ENCODE data around the gene P4HTM. TPM values are rescaled to one million over a fixed set of nuclear protein-coding genes. Genes with fewer than 3 reads are reported as not detected.

The P4HTM gene
- total and polyA plus RNA-seq, 2 of the 8 experiments (the other 6 are each of a cell fraction or from before 2014, with no cell fraction given) = 19.1 to 25.4 TPM

- Histone ChIP-seq H3K14ac (ENCODE audit: insufficient read length) (no peak overlapping the region), H3K9ac (replicated peaks in 1 of 4; ENCODE audit: extremely low read depth in 1 of 4, low read depth in 3 of 4, low read length in 3 of 4) (no peak overlapping the region), H3K4me2 (ENCODE audit: insufficient read depth in 1 of 2, low read depth in 2 of 2, low read length in 2 of 2) (no peak overlapping the region), H4K20me1 (replicated peaks in 1 of 2; ENCODE audit: control insufficient read depth in 1 of 2, insufficient read depth in 2 of 2, low read length in 2 of 2) (peaks cover 3 to 11% of the 10 kb centered on the region in 2 experiments), H3K79me2 (ENCODE audit: control insufficient read depth in 1 of 2, insufficient read depth in 2 of 2, low read length in 2 of 2) (peaks cover 0 to 5% of the 10 kb centered on the region in 2 experiments; a peak in 1 of 4 replicates), H3K27me3 (replicated peaks in 1 of 4; ENCODE audit: control insufficient read depth in 3 of 4, extremely low read depth in 1 of 4, insufficient read depth in 3 of 4, low read length in 3 of 4) (no peaks in the 10 kb centered on the region), H3K23ac (ENCODE audit: insufficient read length) (no peak overlapping the region), H4K5ac (ENCODE audit: insufficient read length, low read depth, low read length) (no peak overlapping the region), H3K56ac (replicated peaks; ENCODE audit: insufficient read length, low read depth, low read length) (no peak overlapping the region), H3K18ac (ENCODE audit: extremely low read depth, low read length) (no peak overlapping the region), H4K8ac (ENCODE audit: extremely low read depth, insufficient read depth, low read length) (no peak overlapping the region), H3K27ac (ENCODE audit: low read depth, low read length) (no peak overlapping the region), H3K4me1 (replicated peaks in 1 of 4; ENCODE audit: control insufficient read depth in 3 of 4, insufficient read depth in 4 of 4, low read length in 3 of 4) (peaks cover 0 to 7% (median 6%) of the 10 kb centered on the region in 4 experiments; a peak in 3 of 7 replicates), H3K9me3 (ENCODE audit: insufficient read depth in 2 of 2, low read depth in 1 of 2, low read length in 1 of 2) (no peaks in the 10 kb centered on the region), H2BK12ac (ENCODE audit: low read depth, low read length) (no peak overlapping the region), H2BK20ac (ENCODE audit: low read length) (no peak overlapping the region), H2BK15ac (ENCODE audit: low read length) (no peak overlapping the region), H4K91ac (replicated peaks; ENCODE audit: insufficient read length, low read length) (no peak overlapping the region), H3K79me1 (ENCODE audit: low read depth, low read length) (peaks cover 2% of the 10 kb centered on the region; the same call in 1 of the 2 replicates), H2AK5ac (ENCODE audit: low read depth, low read length) (no peak overlapping the region), H3K23me2 (ENCODE audit: low read depth, low read length) (peaks cover 7% of the 10 kb centered on the region; the same call in 1 of the 2 replicates), H2BK5ac (ENCODE audit: low read depth, low read length) (no peak overlapping the region), H2AFZ (ENCODE audit: low read length) (no peak overlapping the region), H2BK120ac (replicated peaks; ENCODE audit: low read depth, low read length) (no peak overlapping the region), H3K4me3 (ENCODE audit: extremely low read depth in 1 of 4, insufficient read depth in 2 of 4, low read depth in 3 of 4, low read length in 4 of 4) (no peak overlapping the region), H3K36me3 (ENCODE audit: control insufficient read depth in 2 of 4, insufficient read depth in 4 of 4, low read length in 3 of 4) (peaks cover 9 to 50% (median 36%) of the 10 kb centered on the region in 4 experiments), H3K4ac (replicated peaks; ENCODE audit: insufficient read length, low read depth, low read length) (no peak overlapping the region)
- FAIRE-seq (no peak), DNase-seq (ENCODE audit: low read depth in 1 of 2, low spot score in 2 of 2) (no peak)
- CTCF ChIA-PET (ENCODE audit: partially characterized antibody) = interaction anchor here (0.5 to 19.9 kb wide), 6 partner anchors 9 to 110 kb away, joined by 3 to 467 read pairs (median 3); partner anchors contain the start of genes DALRD3, NDUFAF3 and WDR6
- POLR2A ChIA-PET (ENCODE audit: partially characterized antibody) = interaction anchor here (1.0 to 38.8 kb wide), 5 partner anchors 10 to 175 kb away, joined by 3 to 1518 read pairs (median 7); partner anchors contain the start of genes DALRD3, IMPDH2, NDUFAF3 and WDR6
- TF ChIP-seq MAFK (IDR thresholded peaks at IDR 0.05; ENCODE audit: low read depth, low read length) (no peak), HDAC6 (IDR thresholded peaks at IDR 0.05; ENCODE audit: low read depth, low read length) (no peak), SUZ12 (IDR thresholded peaks at IDR 0.05; ENCODE audit: low read length) (no peak), ATF2 (IDR thresholded peaks at IDR 0.05; ENCODE audit: low read length) (no peak), JUN (IDR thresholded peaks at IDR 0.05; ENCODE audit: low read depth, low read length) (no peak), RAD21 (IDR thresholded peaks at IDR 0.05 in 1 of 2, conservative IDR thresholded peaks at IDR 0.05 in 1 of 2; ENCODE audit: low read depth in 2 of 2, low read length in 2 of 2) (no peak), NRF1 (IDR thresholded peaks at IDR 0.05; ENCODE audit: low read depth, low read length) (no peak), ZNF274 (IDR thresholded peaks at IDR 0.05; ENCODE audit: borderline replicate concordance, extremely low read depth, low read length) (no peak), SAP30 (IDR thresholded peaks at IDR 0.05; ENCODE audit: insufficient read depth, insufficient replicate concordance, low read length) (no peak), GTF2F1 (IDR thresholded peaks at IDR 0.05; ENCODE audit: borderline replicate concordance, low read depth, low read length) (no peak), EGR1 (IDR thresholded peaks at IDR 0.05; ENCODE audit: borderline replicate concordance, low read depth, low read length) (no peak), RXRA (IDR thresholded peaks at IDR 0.05; ENCODE audit: insufficient read depth, low read depth, low read length) (no peak)
These were observed 5.4 kb upstream of the P4HTM start for GRCh38 chr3:48984663-48985062.

Data from H1 (cell line).